ENCODE results near the gene NGDN. TPM values are rescaled to one million over a fixed set of nuclear protein-coding genes. Genes with fewer than 3 reads are reported as not detected.

Gene NGDN
- total RNA-seq, 1 experiment from 2014 or later: 24.7 TPM

DNA sequence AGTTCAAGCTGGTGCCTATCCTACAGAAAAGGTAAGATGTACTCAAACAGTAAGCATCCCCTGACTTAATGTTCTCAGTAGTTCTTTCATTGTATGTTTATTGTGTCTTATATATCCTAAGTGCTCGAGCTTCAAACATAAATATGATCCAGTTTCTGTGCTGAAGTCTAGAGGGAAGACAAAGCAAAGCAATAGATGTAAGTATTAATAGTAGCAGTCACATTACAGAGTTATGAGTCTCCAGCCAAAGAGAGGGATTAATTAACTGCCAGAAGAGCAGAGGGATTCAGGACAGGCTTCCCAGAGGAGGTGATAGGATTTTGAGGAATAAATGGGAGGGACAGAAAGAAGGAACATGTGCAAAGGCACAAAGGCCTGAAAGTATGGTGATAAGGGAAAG lies 1.4 kb downstream of the NGDN start:
- BruUV-seq (replicated peaks): no TSS peak
- ATAC-seq (no peak), DNase-seq (ENCODE audit: low read depth, low spot score) (no peak)
- TF ChIP-seq TCF7L2 (IDR thresholded peaks at IDR 0.05; ENCODE audit: low read depth, low read length): no peak
- TF ChIP-seq, protein P1, sequence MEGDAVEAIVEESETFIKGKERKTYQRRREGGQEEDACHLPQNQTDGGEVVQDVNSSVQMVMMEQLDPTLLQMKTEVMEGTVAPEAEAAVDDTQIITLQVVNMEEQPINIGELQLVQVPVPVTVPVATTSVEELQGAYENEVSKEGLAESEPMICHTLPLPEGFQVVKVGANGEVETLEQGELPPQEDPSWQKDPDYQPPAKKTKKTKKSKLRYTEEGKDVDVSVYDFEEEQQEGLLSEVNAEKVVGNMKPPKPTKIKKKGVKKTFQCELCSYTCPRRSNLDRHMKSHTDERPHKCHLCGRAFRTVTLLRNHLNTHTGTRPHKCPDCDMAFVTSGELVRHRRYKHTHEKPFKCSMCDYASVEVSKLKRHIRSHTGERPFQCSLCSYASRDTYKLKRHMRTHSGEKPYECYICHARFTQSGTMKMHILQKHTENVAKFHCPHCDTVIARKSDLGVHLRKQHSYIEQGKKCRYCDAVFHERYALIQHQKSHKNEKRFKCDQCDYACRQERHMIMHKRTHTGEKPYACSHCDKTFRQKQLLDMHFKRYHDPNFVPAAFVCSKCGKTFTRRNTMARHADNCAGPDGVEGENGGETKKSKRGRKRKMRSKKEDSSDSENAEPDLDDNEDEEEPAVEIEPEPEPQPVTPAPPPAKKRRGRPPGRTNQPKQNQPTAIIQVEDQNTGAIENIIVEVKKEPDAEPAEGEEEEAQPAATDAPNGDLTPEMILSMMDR (IDR thresholded peaks at IDR 0.05): no peak
- TF ChIP-seq POLR2AphosphoS5 (IDR thresholded peaks at IDR 0.05; ENCODE audit: low read depth, low read length): no peak
- TF ChIP-seq SIN3A (IDR thresholded peaks at IDR 0.05; ENCODE audit: borderline replicate concordance, insufficient read depth, low read depth, low read length): no peak
- TF ChIP-seq, protein P2, sequence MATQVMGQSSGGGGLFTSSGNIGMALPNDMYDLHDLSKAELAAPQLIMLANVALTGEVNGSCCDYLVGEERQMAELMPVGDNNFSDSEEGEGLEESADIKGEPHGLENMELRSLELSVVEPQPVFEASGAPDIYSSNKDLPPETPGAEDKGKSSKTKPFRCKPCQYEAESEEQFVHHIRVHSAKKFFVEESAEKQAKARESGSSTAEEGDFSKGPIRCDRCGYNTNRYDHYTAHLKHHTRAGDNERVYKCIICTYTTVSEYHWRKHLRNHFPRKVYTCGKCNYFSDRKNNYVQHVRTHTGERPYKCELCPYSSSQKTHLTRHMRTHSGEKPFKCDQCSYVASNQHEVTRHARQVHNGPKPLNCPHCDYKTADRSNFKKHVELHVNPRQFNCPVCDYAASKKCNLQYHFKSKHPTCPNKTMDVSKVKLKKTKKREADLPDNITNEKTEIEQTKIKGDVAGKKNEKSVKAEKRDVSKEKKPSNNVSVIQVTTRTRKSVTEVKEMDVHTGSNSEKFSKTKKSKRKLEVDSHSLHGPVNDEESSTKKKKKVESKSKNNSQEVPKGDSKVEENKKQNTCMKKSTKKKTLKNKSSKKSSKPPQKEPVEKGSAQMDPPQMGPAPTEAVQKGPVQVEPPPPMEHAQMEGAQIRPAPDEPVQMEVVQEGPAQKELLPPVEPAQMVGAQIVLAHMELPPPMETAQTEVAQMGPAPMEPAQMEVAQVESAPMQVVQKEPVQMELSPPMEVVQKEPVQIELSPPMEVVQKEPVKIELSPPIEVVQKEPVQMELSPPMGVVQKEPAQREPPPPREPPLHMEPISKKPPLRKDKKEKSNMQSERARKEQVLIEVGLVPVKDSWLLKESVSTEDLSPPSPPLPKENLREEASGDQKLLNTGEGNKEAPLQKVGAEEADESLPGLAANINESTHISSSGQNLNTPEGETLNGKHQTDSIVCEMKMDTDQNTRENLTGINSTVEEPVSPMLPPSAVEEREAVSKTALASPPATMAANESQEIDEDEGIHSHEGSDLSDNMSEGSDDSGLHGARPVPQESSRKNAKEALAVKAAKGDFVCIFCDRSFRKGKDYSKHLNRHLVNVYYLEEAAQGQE (IDR thresholded peaks at IDR 0.05; ENCODE audit: insufficient read depth in 1 of 2, low read depth in 2 of 2, low read length in 1 of 2): no peak
- Histone ChIP-seq H3K4me1 (ENCODE audit: control insufficient read depth, insufficient read depth, low read length) (peaks cover 4% of the 10 kb centered on the region), H3K27ac (ENCODE audit: low read length) (no peak overlapping the region), H3K4me3 (ENCODE audit: low read depth in 2 of 2, low read length in 2 of 2) (no peak overlapping the region), H3K36me3 (ENCODE audit: control insufficient read depth, insufficient read depth, low read length) (peaks cover 24% of the 10 kb centered on the region), H3K27me3 (ENCODE audit: control insufficient read depth, insufficient read depth, low read length) (no peaks in the 10 kb centered on the region), H3K9me3 (ENCODE audit: control insufficient read depth, insufficient read depth, low read depth, low read length) (no peaks in the 10 kb centered on the region)
- intact Hi-C loops (cut with micrococcal nuclease; ENCODE audit: unreplicated experiment): no loop called here
- POLR2A ChIA-PET: no interaction called here
- CTCF ChIA-PET: no interaction called here
- in situ Hi-C loops (cut with HindIII; ENCODE audit: low pct_unique_long_range_greater_than_20kb, low sequenced_read_pairs): no loop called here

DNA sequence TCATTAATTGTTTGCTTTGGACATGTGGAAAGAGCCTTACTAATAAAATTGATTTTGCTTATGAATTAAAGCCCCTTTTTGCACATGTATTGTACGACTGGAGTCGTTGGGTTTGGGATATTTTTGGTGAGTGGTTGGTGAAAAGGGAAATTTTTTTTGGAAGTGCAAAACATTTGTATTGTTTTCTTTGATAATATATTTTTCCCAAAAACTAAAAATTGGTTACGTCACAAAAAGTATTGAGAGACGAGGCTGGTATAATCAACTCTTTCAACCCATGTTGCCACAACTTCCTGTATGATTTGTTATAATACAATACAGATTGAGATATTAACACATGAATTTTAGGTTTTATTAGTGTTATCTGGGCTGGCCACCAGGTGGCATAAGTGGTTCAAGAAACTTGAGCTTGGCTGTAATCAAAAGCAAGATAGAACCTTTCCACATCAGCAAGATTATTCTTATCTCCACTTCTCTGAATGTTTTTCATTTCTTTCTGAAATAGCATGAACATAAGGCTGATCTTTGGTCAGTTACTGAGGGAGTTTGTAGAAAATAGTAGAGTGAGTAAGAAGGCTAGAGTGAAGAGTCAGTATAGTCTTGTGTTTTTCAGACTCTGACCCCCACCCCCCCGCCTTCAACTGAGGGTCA lies 8.7 kb downstream of the NGDN start:
- POLR2A ChIA-PET: no interaction called here
- CTCF ChIA-PET: interaction anchor here (0.6 to 1.9 kb wide), 4 partner anchors 34 to 558 kb away, joined by 3 to 13 read pairs (median 8); no protein-coding TSS in a partner anchor
- H3K4me1 ChIP-seq (ENCODE audit: control insufficient read depth, insufficient read depth, low read length): no peaks in the 10 kb centered on the region
- peak; percentile 33 for DNase-seq (ENCODE audit: low read depth, low spot score)
- intact Hi-C loops (cut with micrococcal nuclease; ENCODE audit: unreplicated experiment) (loop anchor here (2.0 kb wide), 1 partner anchor 81 kb away; no protein-coding TSS in a partner anchor), in situ Hi-C loops (cut with HindIII; ENCODE audit: low pct_unique_long_range_greater_than_20kb, low sequenced_read_pairs) (no loop called here)
- no peak overlapping the region for H3K4me3 ChIP-seq (ENCODE audit: low read depth in 2 of 2, low read length in 2 of 2)
- ATAC-seq: no peak
- no TSS peak for BruUV-seq (replicated peaks)
- H3K36me3 ChIP-seq (ENCODE audit: control insufficient read depth, insufficient read depth, low read length): peaks cover 32% of the 10 kb centered on the region
- H3K9me3 ChIP-seq (ENCODE audit: control insufficient read depth, insufficient read depth, low read depth, low read length): no peaks in the 10 kb centered on the region
- TF ChIP-seq, protein P1 (IDR thresholded peaks at IDR 0.05): peak; percentile 60; the same call in 1 of the 2 replicates
- TF ChIP-seq, protein P2 (IDR thresholded peaks at IDR 0.05; ENCODE audit: insufficient read depth in 1 of 2, low read depth in 2 of 2, low read length in 1 of 2): no peak
- no peak for TF ChIP-seq TCF7L2 (IDR thresholded peaks at IDR 0.05; ENCODE audit: low read depth, low read length)
- no peaks in the 10 kb centered on the region for H3K27me3 ChIP-seq (ENCODE audit: control insufficient read depth, insufficient read depth, low read length)
- no peak overlapping the region for H3K27ac ChIP-seq (ENCODE audit: low read length)

All from Panc1 (cell line).